HCT116 (cell line): ENCODE measurements around the gene PLCXD3. TPM values are rescaled to one million over a fixed set of nuclear protein-coding genes. Genes with fewer than 3 reads are reported as not detected.
A peak's percentile ranks its signal among the peaks of the same experiment; 100 is the strongest.

ENCODE experiments used
- ATAC-seq: fragments of 200-7000 bp; cut with Tn5 transposase; 2 replicates; pipeline ENCODE4 v1.9.1; 2020; ENCODE audit warnings: mild to moderate bottlenecking, moderate library complexity
- BruUV-seq: library from RNA; stranded (reverse); fragments of 400-500 nt; replicated peaks from 2 replicates; lab custom pipeline; 2021; lab: Mats Ljungman, UMichigan
- CTCF ChIA-PET: fragments of 300-600 bp; sonication (Branson Sonifier 250); formaldehyde crosslinking; loops from one replicate; lab custom pipeline; 2021; ENCODE audit warnings: antibody characterized with exemption; lab: Charles Lee
- POLR2A ChIA-PET: fragments of 300-600, 350-600 bp; sonication (Branson Sonifier 250); formaldehyde crosslinking; loops from one replicate; lab custom pipeline; 2021; ENCODE audit warnings: antibody characterized with exemption; lab: Charles Lee
- RAD21 ChIA-PET, 2 experiments: fragments of 300-600 bp; sonication (Branson Sonifier 250); formaldehyde crosslinking; loops; one replicate each; lab custom pipeline; 2023; ENCODE audit warnings: low total read pairs in 2 of 2; ENCODE audit not compliant: uncharacterized antibody in 2 of 2, unreplicated experiment in 2 of 2, low non-redundant PET in 1 of 2; lab: Charles Lee
- DNase-seq: peaks from one replicate; pipeline ENCODE4 v3.0.0-alpha.2; 2010; ENCODE audit warnings: low read depth, low spot score
- H2AFZ ChIP-seq: fragments of 200-600 bp; shearing (Covaris generic), sonication (generic); 2 replicates; pipeline ENCODE4 v1.6.1; 2017; ENCODE audit warnings: low read depth, mixed run types, mixed read lengths, antibody characterized with exemption, low read length; ENCODE audit not compliant: poor library complexity, severe bottlenecking
- H3K27ac ChIP-seq: 2 replicates; pipeline ENCODE4 v1.5.1; 2012; ENCODE audit warnings: low read depth, low read length
- H3K27me3 ChIP-seq: fragments of 200-600 bp; sonication (generic); 2 replicates; pipeline ENCODE4 v1.6.1; 2016; ENCODE audit warnings: mixed run types, low read length, mixed read lengths; ENCODE audit not compliant: insufficient read depth
- H3K36me3 ChIP-seq, 2 experiments: fragments of 200-500 bp in 1 of 2; fragments of 200-600 bp in 1 of 2; sonication (Bioruptor generic) in 1 of 2; sonication (generic) in 1 of 2; 2 replicates each; pipeline versions ENCODE4 v1.5.1 to v1.6.1; 2014 to 2016; ENCODE audit warnings: low read length in 2 of 2, inconsistent platforms in 1 of 2, mixed read lengths in 1 of 2, mixed run types in 1 of 2; ENCODE audit not compliant: insufficient read depth in 2 of 2, control insufficient read depth in 1 of 2
- H3K4me1 ChIP-seq, 2 experiments: fragments of 200-600 bp in 1 of 2; sonication (generic) in 1 of 2; 2 replicates each; pipeline versions ENCODE4 v1.5.1 to v1.6.1; 2012 to 2017; ENCODE audit warnings: low read length in 2 of 2, inconsistent platforms in 1 of 2, mild to moderate bottlenecking in 1 of 2, mixed read lengths in 1 of 2, mixed run types in 1 of 2, moderate library complexity in 1 of 2; ENCODE audit not compliant: insufficient read depth in 2 of 2, control insufficient read depth in 1 of 2
- H3K4me2 ChIP-seq: fragments of 200-600 bp; sonication (generic); 2 replicates; pipeline ENCODE4 v1.6.1; 2017; ENCODE audit warnings: mixed run types, low read length, mixed read lengths
- H3K4me3 ChIP-seq, 2 experiments: fragments of 200-600 bp in 1 of 2; sonication (generic) in 1 of 2; replicated peaks in 1 of 2; 2 replicates each; pipeline ENCODE4 v1.5.1; 2011 to 2016; ENCODE audit warnings: low read length in 2 of 2, control low read depth in 1 of 2, low read depth in 1 of 2, mild to moderate bottlenecking in 1 of 2, mixed read lengths in 1 of 2, mixed run types in 1 of 2
- H3K79me2 ChIP-seq: fragments of 200-600 bp; sonication (generic); 2 replicates; pipeline ENCODE4 v1.6.1; 2017; ENCODE audit warnings: mild to moderate bottlenecking, mixed run types, low read length, moderate library complexity, mixed read lengths; ENCODE audit not compliant: insufficient read depth
- H3K9ac ChIP-seq: fragments of 200-600 bp; sonication (generic); 2 replicates; pipeline ENCODE4 v1.6.1; 2016; ENCODE audit warnings: low read length, mixed read lengths
- H3K9me2 ChIP-seq: fragments of 200-600 bp; sonication (generic), shearing (Covaris generic); 2 replicates; pipeline ENCODE4 v1.6.1; 2017; ENCODE audit warnings: mixed run types, mild to moderate bottlenecking, moderate library complexity; ENCODE audit not compliant: insufficient read depth
- H3K9me3 ChIP-seq, 2 experiments: fragments of 200-500 bp in 1 of 2; fragments of 200-600 bp in 1 of 2; sonication (Bioruptor generic) in 1 of 2; sonication (generic) in 1 of 2; 2 replicates each; pipeline ENCODE4 v1.6.1; 2014 to 2017; ENCODE audit warnings: low read length in 2 of 2, mixed read lengths in 2 of 2, inconsistent platforms in 1 of 2, low read depth in 1 of 2, mild to moderate bottlenecking in 1 of 2, mixed run types in 1 of 2, moderate library complexity in 1 of 2; ENCODE audit not compliant: control insufficient read depth in 1 of 2, insufficient read depth in 1 of 2
- H4K20me1 ChIP-seq: fragments of 200-600 bp; sonication (generic), shearing (Covaris generic); 2 replicates; pipeline ENCODE4 v1.6.1; 2017; ENCODE audit warnings: mixed run types, mild to moderate bottlenecking, moderate library complexity; ENCODE audit not compliant: insufficient read depth
- EGR1 ChIP-seq: IDR thresholded peaks from 2 replicates; pipeline ENCODE4 v1.6.1; 2012; ENCODE audit warnings: low read depth
- EZH2phosphoT487 ChIP-seq: fragments of 200-600 bp; IDR thresholded peaks from 2 replicates; pipeline ENCODE4 v1.6.1; 2018; ENCODE audit warnings: antibody characterized with exemption, borderline replicate concordance
- RAD21 ChIP-seq: IDR thresholded peaks from 2 replicates; pipeline ENCODE4 v1.6.1; 2012; ENCODE audit warnings: low read depth, mild to moderate bottlenecking
- ZNF274 ChIP-seq: fragments of 200-500 bp; sonication (Bioruptor generic); IDR thresholded peaks from 2 replicates; pipeline ENCODE4 v1.6.1; 2014; ENCODE audit warnings: mild to moderate bottlenecking, low read depth, low read length, inconsistent platforms
- intact Hi-C: fragments of 100-400 bp; cut with micrococcal nuclease; formaldehyde crosslinking; loops from 2 replicates; pipeline ENCODE4 v1.10.0; 2022
- total RNA-seq: library from RNA; stranded (reverse); gene quantifications from one replicate; pipeline ENCODE4 v1.2.1, GENCODE V29; 2021; ENCODE audit not compliant: unreplicated experiment
- TF ChIP-seq, protein P1 (sequence below), 3 experiments: fragments of 200-600 bp in 1 of 3; sonication (generic) in 1 of 3; IDR thresholded peaks in 2 of 3; conservative IDR thresholded peaks in 1 of 3; 2 replicates each; pipeline ENCODE4 v1.5.1; 2012 to 2017; ENCODE audit warnings: low read depth in 2 of 3, low read length in 2 of 3, antibody characterized with exemption in 1 of 3, borderline replicate concordance in 1 of 3, control low read depth in 1 of 3, mild to moderate bottlenecking in 1 of 3, mixed read lengths in 1 of 3, mixed run types in 1 of 3, moderate library complexity in 1 of 3; ENCODE audit not compliant: insufficient read depth in 1 of 3

The PLCXD3 gene
- total RNA-seq, 1 experiment from 2014 or later: not detected

DNA sequence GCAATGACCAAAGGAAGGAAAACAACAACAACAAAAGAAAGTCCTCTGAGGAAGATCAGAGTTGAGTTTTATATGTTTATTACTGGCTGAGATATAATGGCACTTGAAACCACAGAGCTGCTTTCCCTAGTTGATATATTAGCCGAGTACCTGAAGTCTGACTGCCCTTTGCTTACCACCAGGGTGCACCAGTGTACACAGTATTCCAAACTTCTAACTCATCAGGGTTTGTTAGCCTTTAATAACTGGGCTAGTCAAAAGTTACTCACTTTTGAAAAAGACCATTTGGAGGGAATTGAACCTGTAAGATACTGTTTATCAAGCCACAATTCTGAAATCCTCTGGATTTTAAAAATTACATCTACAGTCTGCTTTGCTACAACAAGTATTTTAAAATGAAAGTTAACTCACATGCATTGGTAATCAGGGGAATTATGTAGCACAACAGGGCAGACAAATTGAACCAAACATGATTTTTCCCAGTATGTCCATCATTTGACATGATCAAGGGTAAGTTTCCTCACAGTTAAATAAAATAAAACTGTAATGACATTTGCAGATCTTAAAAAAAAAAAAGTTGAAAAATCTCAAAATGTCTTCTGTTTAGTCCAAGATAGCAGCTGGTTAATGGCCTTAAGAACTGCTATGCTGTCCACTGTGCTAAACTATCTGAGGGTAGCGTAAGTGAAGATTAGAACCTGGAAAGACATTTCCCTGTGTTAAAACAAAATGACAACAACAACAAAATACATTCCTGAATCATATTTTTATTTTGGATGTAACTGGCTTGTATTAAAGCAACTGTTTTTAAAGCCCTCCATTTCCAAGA, 239.8 kb downstream of the PLCXD3 start:
- DNase-seq (peak; percentile 33), ATAC-seq (peak; percentile 91)
- Histone ChIP-seq H3K4me3 (no peak overlapping the region), H4K20me1 (no peaks in the 10 kb centered on the region), H3K79me2 (no peaks in the 10 kb centered on the region), H3K4me1 (no peaks in the 10 kb centered on the region), H2AFZ (no peak overlapping the region), H3K9ac (no peak overlapping the region), H3K27me3 (0 out of 2 replicates have a peak, but pooled peaks cover 5% of the 10 kb centered on the region), H3K4me2 (no peak overlapping the region), H3K9me2 (no peaks in the 10 kb centered on the region), H3K36me3 (no peaks in the 10 kb centered on the region), H3K27ac (no peak overlapping the region), H3K9me3 (no peaks in the 10 kb centered on the region)
- ChIA-PET CTCF (interaction anchor here (0.6 to 1.5 kb wide), 11 partner anchors 10 to 371 kb away, joined by 3 to 10 read pairs (median 4); no protein-coding TSS in a partner anchor), POLR2A (no interaction called here), RAD21 (interaction anchor here in 1 of 2 experiments (0.6 kb wide), 1 partner anchor 488 kb away, joined by 3 read pairs; no protein-coding TSS in a partner anchor)
- intact Hi-C loops: loop anchor here (1.0 to 5.0 kb wide), 3 partner anchors 252 to 572 kb away; no protein-coding TSS in a partner anchor
- TF ChIP-seq, protein P1, sequence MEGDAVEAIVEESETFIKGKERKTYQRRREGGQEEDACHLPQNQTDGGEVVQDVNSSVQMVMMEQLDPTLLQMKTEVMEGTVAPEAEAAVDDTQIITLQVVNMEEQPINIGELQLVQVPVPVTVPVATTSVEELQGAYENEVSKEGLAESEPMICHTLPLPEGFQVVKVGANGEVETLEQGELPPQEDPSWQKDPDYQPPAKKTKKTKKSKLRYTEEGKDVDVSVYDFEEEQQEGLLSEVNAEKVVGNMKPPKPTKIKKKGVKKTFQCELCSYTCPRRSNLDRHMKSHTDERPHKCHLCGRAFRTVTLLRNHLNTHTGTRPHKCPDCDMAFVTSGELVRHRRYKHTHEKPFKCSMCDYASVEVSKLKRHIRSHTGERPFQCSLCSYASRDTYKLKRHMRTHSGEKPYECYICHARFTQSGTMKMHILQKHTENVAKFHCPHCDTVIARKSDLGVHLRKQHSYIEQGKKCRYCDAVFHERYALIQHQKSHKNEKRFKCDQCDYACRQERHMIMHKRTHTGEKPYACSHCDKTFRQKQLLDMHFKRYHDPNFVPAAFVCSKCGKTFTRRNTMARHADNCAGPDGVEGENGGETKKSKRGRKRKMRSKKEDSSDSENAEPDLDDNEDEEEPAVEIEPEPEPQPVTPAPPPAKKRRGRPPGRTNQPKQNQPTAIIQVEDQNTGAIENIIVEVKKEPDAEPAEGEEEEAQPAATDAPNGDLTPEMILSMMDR (IDR thresholded peaks at IDR 0.05 in 2 of 3, conservative IDR thresholded peaks at IDR 0.05 in 1 of 3; ENCODE audit: borderline replicate concordance in 1 of 3, insufficient read depth in 1 of 3, low read depth in 2 of 3, low read length in 2 of 3): peak; percentile 51 to 77 (median 70); a peak in 5 of 6 replicates
- TF ChIP-seq ZNF274: no peak
- no peak for TF ChIP-seq EZH2phosphoT487
- TF ChIP-seq RAD21: peak; percentile 73
- no TSS peak for BruUV-seq

DNA sequence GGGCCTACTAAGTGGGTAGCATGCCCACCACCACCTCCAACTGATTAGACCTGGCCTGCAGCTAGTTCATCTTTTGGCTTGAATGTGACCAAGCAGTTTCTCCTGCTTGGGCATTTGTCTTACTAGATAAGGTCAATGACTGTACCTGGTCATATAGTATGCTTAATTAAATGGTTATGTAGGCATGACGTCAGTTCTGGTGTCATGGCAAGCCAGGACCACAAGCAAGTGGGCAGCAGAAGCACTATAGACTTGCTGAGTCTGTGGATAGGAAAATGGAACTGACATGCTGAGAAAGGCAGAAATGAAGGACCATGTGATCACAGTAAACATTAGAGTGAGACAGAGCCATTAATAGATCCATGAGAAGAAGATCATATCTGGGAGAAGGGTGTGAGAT, 241.5 kb downstream of the PLCXD3 start:
- Histone ChIP-seq H3K27ac (no peak overlapping the region), H3K27me3 (no peaks in the 10 kb centered on the region), H3K9me2 (no peaks in the 10 kb centered on the region), H3K79me2 (no peaks in the 10 kb centered on the region), H3K9me3 (no peaks in the 10 kb centered on the region), H3K4me3 (no peak overlapping the region), H3K36me3 (no peaks in the 10 kb centered on the region), H3K9ac (no peak overlapping the region), H2AFZ (no peak overlapping the region), H3K4me1 (no peaks in the 10 kb centered on the region), H4K20me1 (no peaks in the 10 kb centered on the region), H3K4me2 (no peak overlapping the region)
- DNase-seq (no peak), ATAC-seq (no peak)
- ChIA-PET POLR2A (no interaction called here), CTCF (no interaction called here), RAD21 (no interaction called here)
- BruUV-seq: no TSS peak
- no peak for TF ChIP-seq EGR1
- intact Hi-C loops: loop anchor here (5.0 kb wide), 1 partner anchor 367 kb away; no protein-coding TSS in a partner anchor
